ENCODE results near the gene ITPKB.
A peak's percentile ranks its signal among the peaks of the same experiment; 100 is the strongest.
"Not testable (repeated sequence)": the region's sequence is repeated elsewhere in the genome, so short reads cannot be mapped to it uniquely, and the experiment has no call there.

Gene ITPKB

DNA sequence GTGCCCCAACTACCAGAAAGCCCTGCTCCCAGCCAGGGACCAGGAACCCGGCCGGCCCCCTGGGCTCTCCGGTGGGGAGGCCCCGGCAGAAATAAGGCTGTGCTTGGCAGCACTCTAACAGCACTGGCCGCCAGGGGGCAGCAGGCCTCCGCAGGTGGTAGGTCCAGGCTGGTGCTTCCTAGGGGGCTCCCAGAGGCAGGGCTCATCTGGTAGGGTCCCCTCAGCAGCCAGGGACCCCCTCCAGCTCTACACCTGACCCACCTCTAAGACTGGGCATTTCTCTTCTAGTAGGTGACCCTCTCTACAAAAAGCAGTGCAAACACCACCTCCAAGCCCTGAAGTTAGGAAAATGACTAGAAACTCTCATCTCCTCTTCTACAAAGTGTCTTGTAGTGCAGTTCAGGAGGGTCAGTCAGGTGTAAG lies 104.9 kb downstream of the ITPKB start:
- peak; percentile 70 for DNase-seq

GRCh38 chr1:226633541-226634165 lies 105.4 kb downstream of the ITPKB start:
- no peak for DNase-seq

GRCh38 chr1:226632922-226633351 lies 106.1 kb downstream of the ITPKB start:
- no peak for DNase-seq

DNA sequence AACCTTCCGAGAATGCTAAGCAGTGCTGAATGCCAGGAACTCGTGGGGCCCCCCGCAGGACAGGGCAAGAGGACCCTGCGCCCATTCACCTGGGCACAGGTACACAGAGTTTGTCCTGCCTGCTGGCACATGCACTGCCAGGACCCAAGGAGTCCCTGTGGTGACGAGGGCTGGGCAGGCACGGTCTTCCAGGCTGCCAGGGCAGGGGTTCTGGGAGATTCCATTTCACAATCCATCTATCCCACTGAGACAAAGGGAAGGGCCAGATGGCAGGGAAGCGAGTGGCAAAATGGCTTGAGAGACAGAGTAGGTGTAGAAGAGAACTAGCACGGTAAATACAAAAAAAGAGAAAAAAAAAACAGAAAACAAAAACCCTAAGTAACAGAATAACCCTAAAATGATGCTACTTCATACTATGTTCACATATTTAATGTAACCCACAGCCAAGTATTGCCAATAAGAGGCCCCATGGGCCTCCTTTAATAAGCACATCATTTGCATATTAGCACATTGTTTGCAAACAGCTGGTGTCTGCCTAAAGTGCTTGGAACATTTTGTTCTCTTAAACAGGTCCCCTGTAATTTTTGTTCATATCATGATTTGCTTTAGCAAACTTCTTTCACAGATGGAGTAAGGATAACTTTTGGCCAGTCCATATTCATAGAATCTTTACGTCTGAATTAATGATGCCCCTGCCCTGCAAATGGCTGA lies 106.8 kb downstream of the ITPKB start:
- no peak for DNase-seq

DNA sequence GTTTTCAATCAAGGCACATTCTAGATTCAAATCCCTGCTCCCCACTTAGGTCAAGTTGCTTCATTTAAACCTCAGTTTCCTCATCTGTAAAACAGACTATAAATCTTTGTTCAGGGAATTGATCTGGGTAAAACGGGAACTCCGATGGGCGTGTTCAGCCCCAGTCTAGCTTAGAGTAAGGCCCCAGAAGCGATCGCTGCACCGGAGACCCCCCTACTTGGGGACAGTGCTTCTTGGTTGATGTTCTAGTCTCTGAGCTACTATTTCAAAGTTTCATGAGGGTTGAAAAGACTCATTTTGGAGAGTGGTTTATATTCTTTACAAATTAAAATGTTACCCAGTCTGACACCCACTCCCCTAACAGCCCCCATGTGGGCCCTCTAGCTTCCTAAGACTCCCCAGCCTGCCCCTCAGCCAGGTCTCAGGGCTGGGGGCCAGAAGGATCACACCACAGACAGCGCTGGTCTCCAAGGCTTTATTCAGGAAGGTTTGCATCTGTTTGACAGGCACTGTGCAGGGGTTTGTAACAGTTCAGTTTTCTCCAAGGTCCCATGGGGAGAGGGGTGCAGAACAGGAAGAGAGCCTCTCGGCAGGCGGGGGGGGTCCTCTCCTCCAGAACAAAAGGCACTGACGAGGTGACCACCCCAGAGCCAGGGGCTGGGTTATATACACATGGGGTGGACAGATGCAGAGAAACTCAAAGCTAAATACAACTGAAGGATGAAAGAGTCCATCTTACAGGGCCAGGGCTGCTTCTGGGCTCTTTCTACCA lies 107.7 kb downstream of the ITPKB start:
- DNase-seq = no peak

DNA sequence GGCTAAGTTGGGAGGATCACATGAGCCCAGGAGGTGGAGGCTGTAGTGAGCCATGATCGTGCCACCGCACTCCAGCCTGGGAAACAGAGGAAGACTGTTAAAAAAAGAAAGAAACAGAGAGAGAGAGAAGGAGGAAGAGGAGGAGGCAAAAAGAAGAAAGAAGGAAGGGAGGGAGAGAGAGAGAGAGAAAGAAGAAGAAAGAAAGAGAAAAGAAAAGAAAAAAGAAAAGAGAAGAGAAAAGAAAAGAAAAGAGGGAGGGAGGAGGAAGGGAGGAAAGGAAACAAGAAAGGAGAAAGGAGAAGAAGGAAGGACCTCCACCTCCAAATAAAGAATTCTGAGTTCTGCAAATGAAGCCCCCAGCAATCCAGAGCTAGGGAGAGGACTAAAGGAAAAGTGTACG lies 108.5 kb downstream of the ITPKB start:
- DNase-seq = no peak

- no peak for DNase-seq
These were observed 109.1 kb downstream of the ITPKB start for GRCh38 chr1:226629896-226630550.

DNA sequence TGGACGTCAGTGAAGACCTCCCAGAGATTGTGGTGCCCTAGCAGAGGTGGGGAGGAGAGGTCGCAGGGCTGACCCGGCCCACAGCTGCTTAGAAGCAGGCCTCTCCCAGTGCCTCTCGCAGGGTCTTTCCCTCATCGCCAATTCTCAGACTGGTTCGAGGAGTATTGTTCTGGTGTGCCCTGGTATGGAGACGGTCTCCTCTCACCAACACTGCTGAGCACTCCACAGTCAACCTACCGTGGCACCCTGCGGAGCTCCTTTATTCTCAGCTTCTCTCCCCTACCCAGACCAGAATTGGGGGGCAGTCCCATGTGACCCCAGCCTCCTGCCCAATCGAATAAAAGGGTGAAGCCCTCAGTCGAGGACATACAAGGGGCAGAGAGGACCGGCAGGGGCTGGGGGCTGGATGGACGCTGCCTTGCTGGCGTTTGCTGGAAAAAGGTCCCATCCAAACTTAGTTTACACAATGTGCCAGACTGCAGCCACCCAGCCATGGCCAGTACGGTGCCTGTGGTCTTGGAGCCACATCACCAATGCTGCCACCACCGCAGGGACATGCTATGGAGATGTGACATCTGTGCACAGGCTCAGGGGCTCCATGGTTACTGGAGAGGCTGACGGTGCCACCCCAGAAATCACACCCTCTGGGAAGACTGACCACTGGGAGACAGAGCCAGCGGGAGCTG lies 109.7 kb downstream of the ITPKB start:
- DNase-seq = no peak

DNA sequence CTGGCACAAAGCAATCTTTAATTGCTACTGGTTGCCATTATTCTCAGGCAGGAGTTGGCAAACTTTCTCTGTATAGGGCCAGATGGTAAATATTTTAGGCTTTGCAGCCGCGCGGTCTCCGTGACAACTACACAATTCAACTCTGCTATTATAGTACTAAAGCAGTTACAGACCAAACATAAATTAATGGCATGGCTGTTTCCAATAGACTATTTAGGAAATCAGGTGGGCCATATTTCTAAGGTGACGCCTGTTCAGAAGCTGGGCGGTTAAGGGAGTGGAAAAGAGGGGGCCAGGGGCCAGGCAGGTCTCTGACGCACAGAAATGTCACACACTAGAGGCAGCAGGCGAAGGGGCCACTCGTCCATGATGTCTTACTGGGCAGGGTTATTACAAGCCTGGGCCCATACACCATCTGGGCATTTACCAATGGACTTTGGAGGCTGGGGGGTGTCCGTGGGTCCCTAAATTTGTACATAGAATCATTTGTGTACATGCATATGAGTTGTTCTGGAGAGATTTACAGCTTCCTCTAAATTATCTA lies 110.4 kb downstream of the ITPKB start:
- DNase-seq = no peak

DNA sequence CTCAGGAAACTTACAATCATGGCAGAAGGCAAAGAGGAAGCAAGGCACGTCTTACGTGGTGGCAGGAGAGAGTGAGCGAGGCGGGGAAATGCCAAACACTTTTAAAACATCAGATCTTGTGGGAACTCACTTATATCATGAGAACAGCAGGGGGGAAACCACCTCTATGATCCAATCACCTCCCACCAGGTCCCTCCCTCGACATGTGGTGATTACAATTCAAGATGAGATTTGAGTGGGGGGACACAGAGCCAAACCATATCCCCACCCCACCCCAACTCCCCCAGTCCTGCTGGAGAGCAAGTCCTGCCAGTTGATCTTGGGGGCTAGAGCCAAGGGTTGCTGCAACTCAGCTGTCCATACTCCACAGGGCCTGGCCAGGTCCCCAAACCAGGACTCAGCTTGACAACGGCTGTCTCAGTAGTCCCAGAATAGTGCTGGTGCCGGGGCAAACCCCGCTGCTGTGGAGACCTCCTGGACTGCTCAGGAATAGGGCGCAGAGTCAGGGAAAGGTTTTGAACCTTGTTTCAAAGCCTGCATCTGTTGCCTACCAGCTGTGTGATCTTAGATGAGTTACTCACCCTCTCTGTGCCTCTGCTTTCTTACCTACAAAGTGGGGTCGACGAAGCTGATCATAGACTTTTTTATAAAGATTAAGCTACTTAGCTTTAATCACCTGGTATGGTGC lies 111.0 kb downstream of the ITPKB start:
- DNase-seq = no peak

GRCh38 chr1:226627050-226627755 lies 111.9 kb downstream of the ITPKB start:
- DNase-seq = no peak

- DNase-seq = peak; percentile 74
These were observed 112.5 kb downstream of the ITPKB start for GRCh38 chr1:226626577-226626956.

DNA sequence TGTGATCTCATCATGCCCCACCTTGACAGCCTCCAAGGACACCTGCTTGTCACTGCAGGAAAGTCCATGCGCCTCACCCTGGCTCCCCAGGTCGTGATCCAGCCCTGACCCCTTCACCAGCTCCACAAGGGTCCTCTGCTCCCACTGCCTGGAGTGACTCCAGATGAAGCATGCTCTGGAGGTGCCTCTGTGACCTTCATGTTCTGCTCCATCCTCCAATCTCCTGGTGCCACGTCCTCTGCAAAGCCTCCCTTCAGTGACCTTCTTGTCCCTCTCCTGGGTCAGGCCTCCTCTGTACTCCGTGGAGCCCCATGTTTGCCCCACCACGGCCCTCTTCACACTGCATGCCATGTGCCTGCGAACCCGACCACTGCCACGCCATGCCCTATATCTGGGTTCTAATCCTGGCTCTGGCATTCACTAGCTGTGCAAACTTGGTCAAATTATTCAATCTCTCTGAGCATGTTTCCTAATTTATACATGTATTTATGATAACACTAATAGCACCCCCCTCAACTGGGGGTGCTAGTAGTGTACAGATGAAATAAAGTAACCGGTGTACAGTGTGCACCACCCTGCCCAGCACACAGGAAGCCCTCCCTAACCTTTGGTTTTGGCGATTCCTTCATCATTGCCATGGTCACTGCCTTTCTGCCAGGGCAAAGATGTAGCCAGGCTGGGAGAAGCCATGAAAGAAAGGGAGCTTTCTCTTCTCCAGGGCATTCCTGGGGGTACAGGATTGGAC lies 113.1 kb downstream of the ITPKB start:
- DNase-seq = no peak

DNA sequence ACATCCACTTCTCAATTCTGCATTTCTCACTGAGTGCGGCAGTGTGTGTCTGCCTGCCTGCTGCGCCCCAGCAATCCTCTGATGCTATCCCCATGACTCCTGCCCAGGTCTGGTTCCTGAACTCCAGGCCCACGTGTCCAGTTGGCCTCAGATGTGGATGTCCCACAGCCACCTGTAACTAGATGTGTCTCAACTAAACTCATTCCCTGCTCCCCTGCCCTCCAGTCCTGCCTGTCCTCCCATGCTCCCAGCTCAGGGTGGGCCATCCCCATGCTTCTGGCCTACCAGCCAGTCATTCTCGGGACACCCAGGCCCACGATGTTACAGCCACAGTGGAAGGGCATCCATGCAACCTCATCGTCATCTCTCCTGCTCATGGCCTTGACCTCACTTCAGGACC lies 113.8 kb downstream of the ITPKB start:
- no peak for DNase-seq

DNA sequence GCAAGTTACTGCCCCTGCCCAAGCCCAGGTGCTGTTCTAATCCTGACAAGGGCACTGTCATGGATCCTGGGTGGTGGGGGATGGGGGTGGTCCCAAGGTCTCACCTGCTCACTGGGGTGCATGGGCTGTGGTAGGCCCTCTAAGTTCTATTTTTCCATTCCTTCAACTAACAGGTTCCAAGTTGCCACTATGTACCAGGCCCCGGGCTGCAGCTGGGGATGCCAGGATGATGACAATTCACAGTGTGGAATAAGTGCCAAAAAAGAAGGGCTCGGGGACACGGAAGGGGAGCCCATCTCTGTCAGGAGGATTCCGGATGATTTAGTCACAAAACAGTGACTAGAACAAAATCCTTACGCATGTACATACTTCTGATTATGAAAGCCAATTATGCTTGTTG lies 114.6 kb downstream of the ITPKB start:
- no peak for DNase-seq

GRCh38 chr1:226622012-226622411 lies 117.1 kb downstream of the ITPKB start:
- no peak for DNase-seq

DNA sequence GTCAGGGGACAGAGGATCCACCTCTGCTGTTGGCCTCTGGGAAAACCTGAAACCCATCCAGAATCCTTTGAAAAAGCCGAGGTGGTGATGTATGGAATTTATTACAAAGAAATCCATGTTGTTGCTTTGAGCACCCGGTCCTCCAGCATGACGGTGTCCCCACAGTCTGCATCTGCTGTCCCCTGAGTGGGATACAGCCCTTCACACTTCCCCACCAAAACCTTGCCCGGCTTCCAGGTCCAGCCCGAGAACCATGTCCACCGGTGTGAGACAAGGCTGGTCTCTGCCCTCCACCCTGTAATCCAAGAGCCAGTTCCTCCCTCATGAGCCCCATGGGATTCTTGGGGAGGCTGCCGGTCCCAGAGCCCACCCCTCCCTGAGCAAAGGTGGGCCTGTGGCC lies 120.1 kb downstream of the ITPKB start:
- DNase-seq = no peak

DNA sequence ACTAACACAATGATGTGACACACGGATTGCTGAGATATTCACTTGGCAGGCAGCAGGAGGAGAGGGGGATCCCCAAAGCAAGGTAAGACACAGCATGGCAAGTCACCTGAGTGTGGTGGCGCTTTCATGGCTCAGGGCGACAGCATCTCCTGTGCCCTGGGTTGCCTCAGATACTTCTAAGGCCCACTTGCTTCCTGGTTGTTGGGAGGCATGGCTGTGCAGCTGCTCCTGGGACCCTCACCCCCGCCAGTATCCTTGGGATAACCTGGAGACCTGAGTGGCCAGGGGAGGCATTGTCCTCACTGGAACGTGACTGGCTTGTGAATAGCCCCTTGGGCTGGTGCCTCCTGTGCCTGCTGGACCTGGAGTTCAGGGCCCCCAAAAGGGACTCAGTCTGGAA lies 120.7 kb downstream of the ITPKB start:
- no peak for DNase-seq

DNA sequence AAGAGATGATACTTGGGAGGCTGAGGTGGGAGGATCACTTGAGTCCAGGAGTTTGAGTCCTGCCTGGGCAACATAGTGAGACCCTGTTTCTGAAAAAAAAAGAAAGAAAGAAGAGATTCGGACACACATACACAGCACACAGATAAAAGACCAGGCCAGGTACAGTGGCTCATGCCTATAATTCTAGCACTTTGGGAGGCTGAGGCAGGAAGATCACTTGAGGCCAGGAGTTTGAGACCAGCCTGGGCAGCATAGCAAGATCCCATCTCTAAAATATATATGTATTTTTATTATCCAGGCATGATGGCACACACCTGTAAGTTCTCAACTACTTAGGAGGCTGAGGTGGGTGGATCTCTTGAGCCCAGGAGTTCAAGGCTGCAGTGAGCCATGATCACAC lies 121.4 kb downstream of the ITPKB start:
- DNase-seq = not testable (repeated sequence)

DNA sequence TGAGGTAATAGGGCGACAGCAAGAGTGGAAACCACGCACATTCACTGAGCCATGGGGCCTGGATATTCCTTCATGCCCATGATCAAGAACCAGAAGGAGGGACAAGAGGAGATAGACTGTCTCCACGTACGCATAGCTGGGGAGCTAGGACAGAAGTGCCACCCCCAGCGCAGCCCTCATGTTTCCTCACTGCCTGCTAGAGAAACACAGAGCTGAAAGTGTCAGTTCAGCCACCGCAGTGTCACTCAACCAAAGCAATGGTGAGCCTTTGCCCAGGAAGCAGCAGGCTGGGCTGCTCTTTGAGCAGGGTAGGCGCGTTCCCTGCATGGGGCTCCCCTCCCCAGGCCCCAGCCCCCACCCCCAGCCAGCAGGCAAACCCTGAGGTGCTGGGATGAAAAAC lies 122.0 kb downstream of the ITPKB start:
- no peak for DNase-seq

DNA sequence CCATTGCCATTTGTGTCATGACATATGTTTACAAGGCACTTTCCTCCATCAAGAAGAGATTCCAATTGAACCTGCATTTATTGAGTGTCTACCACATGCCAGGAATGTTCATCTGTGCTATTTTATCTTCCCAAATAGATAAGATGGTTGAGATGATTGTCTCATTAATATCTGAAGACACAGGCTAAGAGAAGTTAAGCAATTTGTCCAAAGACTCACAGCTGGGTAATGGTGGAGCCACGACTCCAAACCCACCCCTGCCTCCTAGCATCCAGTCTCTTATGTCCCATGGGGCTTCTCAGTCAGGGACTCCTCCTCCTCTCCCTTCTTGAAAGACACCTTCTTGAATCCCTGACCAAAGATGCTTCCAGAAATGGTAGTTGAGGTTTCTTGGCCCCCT lies 122.4 kb downstream of the ITPKB start:
- DNase-seq = no peak

Measured in activated CD4-positive, alpha-beta T cell treated with anti-CD3 and anti-CD28 coated beads for 1 hour (primary cell).